Natural killer cell (primary cell): ENCODE measurements around the gene FIBCD1. TPM values are rescaled to one million over a fixed set of nuclear protein-coding genes. Genes with fewer than 3 reads are reported as not detected.

Source experiments
- ATAC-seq, 3 donors: fragments of 150-1000 bp in 2 of 3; fragments of 200-7000 bp in 1 of 3; cut with Tn5 transposase; 1 replicate in 1 of 3; 2 replicates in 2 of 3; pipeline ENCODE4 v1.10.0; 2021; ENCODE audit warnings: mild to moderate bottlenecking in 2 of 3, moderate library complexity in 2 of 3
- DNase-seq, 2 donors: peaks; one replicate each; pipeline versions ENCODE4 v3.0.0 to v3.0.0-alpha.2; 2013 to 2021; ENCODE audit warnings: mixed read lengths in 1 of 2
- H3K27ac ChIP-seq: one replicate; pipeline ENCODE4 v1.5.1; 2013; ENCODE audit warnings: mild to moderate bottlenecking, low read length
- H3K27me3 ChIP-seq: one replicate; pipeline ENCODE4 v1.6.1; 2013; ENCODE audit warnings: low read length; ENCODE audit not compliant: control insufficient read depth, insufficient read depth
- H3K36me3 ChIP-seq: one replicate; pipeline ENCODE4 v1.6.1; 2013; ENCODE audit warnings: low read length; ENCODE audit not compliant: control insufficient read depth, insufficient read depth
- H3K4me1 ChIP-seq: one replicate; pipeline ENCODE4 v1.6.1; 2013; ENCODE audit warnings: low read length; ENCODE audit not compliant: control insufficient read depth, insufficient read depth
- H3K4me3 ChIP-seq: one replicate; pipeline ENCODE4 v1.5.1; 2013; ENCODE audit warnings: low read length
- H3K9me3 ChIP-seq: one replicate; pipeline ENCODE4 v1.6.1; 2013; ENCODE audit warnings: low read length; ENCODE audit not compliant: control insufficient read depth, insufficient read depth
- H3K27ac Mint-ChIP-seq, 2 donors: one replicate each; pipeline ENCODE4 v1.8.0; 2022; ENCODE audit warnings: mild to moderate bottlenecking in 2 of 2, mixed read lengths in 2 of 2, moderate library complexity in 1 of 2
- H3K27me3 Mint-ChIP-seq, 2 donors: one replicate each; pipeline ENCODE4 v1.8.0; 2022; ENCODE audit warnings: low read depth in 2 of 2, mixed read lengths in 2 of 2
- H3K36me3 Mint-ChIP-seq: one replicate; pipeline ENCODE4 v1.8.0; 2022; ENCODE audit warnings: mixed read lengths
- H3K4me1 Mint-ChIP-seq, 2 donors: one replicate each; pipeline ENCODE4 v1.8.0; 2022; ENCODE audit warnings: mixed read lengths in 2 of 2
- H3K4me3 Mint-ChIP-seq: one replicate; pipeline ENCODE4 v1.8.0; 2022; ENCODE audit warnings: mild to moderate bottlenecking, moderate library complexity, mixed read lengths
- H3K9me3 Mint-ChIP-seq, 2 donors: one replicate each; pipeline ENCODE4 v1.8.0; 2022; ENCODE audit warnings: mixed read lengths in 2 of 2
- CTCF ChIP-seq: fragments of 200-600 bp; IDR thresholded peaks from one replicate; pipeline ENCODE4 v1.8.0; 2022; ENCODE audit warnings: antibody characterized with exemption
- WGBS: methylation state at CpG from one replicate; pipeline ENCODE4 v1.1.7; 2013; ENCODE audit warnings: missing lambda C conversion rate; ENCODE audit not compliant: insufficient coverage; 5-methylcytosine and 5-hydroxymethylcytosine counted together
- intact Hi-C: fragments of 100-400 bp; cut with micrococcal nuclease; formaldehyde crosslinking; loops from one replicate; pipeline ENCODE4 v1.14.2; 2022
- total RNA-seq, 4 donors: library from RNA; stranded (reverse); fragments of 120-200 nt in 1 of 4; gene quantifications; one replicate each; pipeline versions ENCODE4 v1.2.3 to v1.2.4, GENCODE V29; 2013 to 2022

FIBCD1 gene
- total RNA-seq, 3 donors from 2014 or later (not counting 1 experiment from before 2014, with no cell fraction given): not detected

GRCh38 chr9:130973686-130974281, 34.7 kb upstream of the FIBCD1 start:
- no peak overlapping the region for H3K4me3 ChIP-seq
- H3K36me3 ChIP-seq: no peaks in the 10 kb centered on the region
- H3K36me3 Mint-ChIP-seq: no peaks in the 10 kb centered on the region
- WGBS: 77% methylated on average over 21 of the region's 21 CpGs
- no peaks in the 10 kb centered on the region for H3K27me3 ChIP-seq
- H3K27me3 Mint-ChIP-seq: peaks cover 0 to 16% of the 10 kb centered on the region in 2 donors
- TF ChIP-seq CTCF: no peak
- H3K4me3 Mint-ChIP-seq: no peak overlapping the region
- no peak for ATAC-seq
- peaks cover 0 to 12% of the 10 kb centered on the region in 2 donors for H3K4me1 Mint-ChIP-seq
- H3K27ac Mint-ChIP-seq: no peak overlapping the region
- no peaks in the 10 kb centered on the region for H3K4me1 ChIP-seq
- H3K27ac ChIP-seq: no peak overlapping the region
- no peaks in the 10 kb centered on the region for H3K9me3 ChIP-seq
- H3K9me3 Mint-ChIP-seq: no peaks in the 10 kb centered on the region
- no peak for DNase-seq
- intact Hi-C loops: no loop called here

GRCh38 chr9:130972957-130973685, 34.1 kb upstream of the FIBCD1 start:
- no peak for ATAC-seq
- WGBS: 83% methylated on average over 19 of the region's 19 CpGs
- no peaks in the 10 kb centered on the region for H3K36me3 ChIP-seq
- H3K4me1 ChIP-seq: no peaks in the 10 kb centered on the region
- no peak overlapping the region for H3K4me3 ChIP-seq
- no peaks in the 10 kb centered on the region for H3K36me3 Mint-ChIP-seq
- no peak overlapping the region for H3K27ac ChIP-seq
- H3K27me3 ChIP-seq: no peaks in the 10 kb centered on the region
- no peak overlapping the region for H3K27ac Mint-ChIP-seq
- intact Hi-C loops: no loop called here
- H3K4me3 Mint-ChIP-seq: no peak overlapping the region
- H3K4me1 Mint-ChIP-seq: peaks cover 0 to 12% of the 10 kb centered on the region in 2 donors
- H3K9me3 ChIP-seq: no peaks in the 10 kb centered on the region
- no peak for TF ChIP-seq CTCF
- peaks cover 0 to 16% of the 10 kb centered on the region in 2 donors for H3K27me3 Mint-ChIP-seq
- DNase-seq: no peak
- no peaks in the 10 kb centered on the region for H3K9me3 Mint-ChIP-seq

GRCh38 chr9:130972277-130972956, 33.4 kb upstream of the FIBCD1 start:
- Mint-ChIP-seq H3K27ac (no peak overlapping the region), H3K4me3 (no peak overlapping the region), H3K9me3 (no peaks in the 10 kb centered on the region), H3K4me1 (peaks cover 0 to 12% of the 10 kb centered on the region in 2 donors), H3K36me3 (no peaks in the 10 kb centered on the region), H3K27me3 (peaks cover 0 to 14% of the 10 kb centered on the region in 2 donors)
- no peak for DNase-seq
- WGBS: 85% methylated on average over 5 of the region's 6 CpGs
- Histone ChIP-seq H3K27me3 (no peaks in the 10 kb centered on the region), H3K27ac (no peak overlapping the region), H3K4me1 (no peaks in the 10 kb centered on the region), H3K36me3 (no peaks in the 10 kb centered on the region), H3K9me3 (no peaks in the 10 kb centered on the region), H3K4me3 (no peak overlapping the region)
- TF ChIP-seq CTCF: no peak
- intact Hi-C loops: no loop called here
- no peak for ATAC-seq
